Suprapubic skin (tissue), 4 donors: ENCODE measurements around the gene TENT4A. TPM values are rescaled to one million over a fixed set of nuclear protein-coding genes. Genes with fewer than 3 reads are reported as not detected.

Experiments
- DNase-seq, 2 donors: peaks; one replicate each; pipeline ENCODE4 v3.0.0-alpha.2; 2019; ENCODE audit warnings: low spot score in 2 of 2
- H3K27ac ChIP-seq: fragments of 200-600 bp; sonication (generic); one replicate; pipeline ENCODE4 v1.5.1; 2019
- H3K27me3 ChIP-seq: fragments of 200-600 bp; sonication (generic); one replicate; pipeline ENCODE4 v1.5.1; 2019
- H3K36me3 ChIP-seq: fragments of 200-600 bp; sonication (generic); one replicate; pipeline ENCODE4 v1.5.1; 2019
- H3K4me1 ChIP-seq: fragments of 200-600 bp; sonication (generic); one replicate; pipeline ENCODE4 v1.5.1; 2019
- H3K4me3 ChIP-seq: fragments of 200-600 bp; sonication (generic); one replicate; pipeline ENCODE4 v1.5.1; 2019; ENCODE audit warnings: mild to moderate bottlenecking
- H3K9me3 ChIP-seq: fragments of 200-600 bp; sonication (generic); one replicate; pipeline ENCODE4 v1.5.1; 2019
- EP300 ChIP-seq: sonication (generic); formaldehyde crosslinking; IDR thresholded peaks from one replicate; pipeline ENCODE4 v1.6.1; 2017; ENCODE audit warnings: antibody characterized with exemption
- POLR2A ChIP-seq, 2 donors: fragments of 450-650 bp; IDR thresholded peaks; one replicate each; pipeline ENCODE4 v1.6.1; 2017; ENCODE audit warnings: antibody characterized with exemption in 2 of 2, mild to moderate bottlenecking in 2 of 2, moderate library complexity in 2 of 2
- POLR2AphosphoS5 ChIP-seq, 3 donors: sonication (generic); formaldehyde crosslinking; IDR thresholded peaks; one replicate each; pipeline ENCODE4 v1.6.1; 2017; ENCODE audit warnings: antibody characterized with exemption in 3 of 3
- WGBS: methylation state at CpG from one replicate; pipeline ENCODE4 v1.1.5; 2018; 5-methylcytosine and 5-hydroxymethylcytosine counted together
- total RNA-seq, 4 donors: library from RNA; depleted of rRNA; stranded (reverse); fragments of >200 nt; gene quantifications; one replicate each; pipeline ENCODE4 v1.1.0, GENCODE V29; 2016
- TF ChIP-seq, protein P1 (sequence below), 2 donors: fragments of 200-600 bp in 1 of 2; fragments of 450-650 bp in 1 of 2; sonication (generic) in 1 of 2; IDR thresholded peaks; one replicate each; pipeline ENCODE4 v1.5.1; 2016 to 2019; ENCODE audit warnings: antibody characterized with exemption in 2 of 2, mild to moderate bottlenecking in 1 of 2, moderate library complexity in 1 of 2

TENT4A gene
- total RNA-seq, 4 donors from 2014 or later, result 36.4 to 67.3 (median 42.4) TPM

DNA sequence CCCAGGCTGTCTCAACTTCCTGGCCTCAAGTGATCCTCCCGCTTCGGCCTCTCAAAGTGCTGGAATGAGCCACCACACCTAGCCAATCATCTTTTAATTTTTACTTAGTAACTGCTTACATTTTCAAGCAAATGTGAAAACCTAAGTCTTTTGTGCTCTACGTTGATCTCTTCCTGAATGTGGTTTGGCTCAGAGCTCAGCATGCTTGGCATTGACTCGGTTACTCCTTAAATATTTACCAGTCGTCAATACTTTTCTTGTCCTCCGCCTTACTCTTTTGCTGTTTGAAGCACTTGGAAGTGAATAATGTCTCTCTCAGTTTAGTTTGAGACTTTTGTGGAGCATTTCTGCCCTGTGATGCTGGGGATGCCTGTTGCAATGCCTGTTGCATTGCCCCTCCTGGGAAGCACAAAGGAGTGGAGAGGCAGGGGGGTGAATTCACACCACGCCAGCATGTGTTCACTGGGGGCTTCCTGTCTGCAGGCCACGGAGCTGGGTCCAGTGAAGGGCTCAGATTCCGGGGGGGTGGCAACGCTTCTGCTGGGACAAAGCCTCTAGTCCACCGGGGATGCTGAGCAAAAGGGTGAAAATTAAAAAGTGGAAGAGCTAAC is 13.1 kb upstream of the TENT4A start:
- Histone ChIP-seq H3K4me3 (no peak overlapping the region), H3K27ac (no peak overlapping the region), H3K27me3 (no peaks in the 10 kb centered on the region), H3K36me3 (no peaks in the 10 kb centered on the region), H3K9me3 (no peaks in the 10 kb centered on the region), H3K4me1 (peaks cover 19% of the 10 kb centered on the region)
- 36% methylated on average over 11 of the region's 11 CpGs for WGBS
- TF ChIP-seq, protein P1, sequence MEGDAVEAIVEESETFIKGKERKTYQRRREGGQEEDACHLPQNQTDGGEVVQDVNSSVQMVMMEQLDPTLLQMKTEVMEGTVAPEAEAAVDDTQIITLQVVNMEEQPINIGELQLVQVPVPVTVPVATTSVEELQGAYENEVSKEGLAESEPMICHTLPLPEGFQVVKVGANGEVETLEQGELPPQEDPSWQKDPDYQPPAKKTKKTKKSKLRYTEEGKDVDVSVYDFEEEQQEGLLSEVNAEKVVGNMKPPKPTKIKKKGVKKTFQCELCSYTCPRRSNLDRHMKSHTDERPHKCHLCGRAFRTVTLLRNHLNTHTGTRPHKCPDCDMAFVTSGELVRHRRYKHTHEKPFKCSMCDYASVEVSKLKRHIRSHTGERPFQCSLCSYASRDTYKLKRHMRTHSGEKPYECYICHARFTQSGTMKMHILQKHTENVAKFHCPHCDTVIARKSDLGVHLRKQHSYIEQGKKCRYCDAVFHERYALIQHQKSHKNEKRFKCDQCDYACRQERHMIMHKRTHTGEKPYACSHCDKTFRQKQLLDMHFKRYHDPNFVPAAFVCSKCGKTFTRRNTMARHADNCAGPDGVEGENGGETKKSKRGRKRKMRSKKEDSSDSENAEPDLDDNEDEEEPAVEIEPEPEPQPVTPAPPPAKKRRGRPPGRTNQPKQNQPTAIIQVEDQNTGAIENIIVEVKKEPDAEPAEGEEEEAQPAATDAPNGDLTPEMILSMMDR (IDR thresholded peaks at IDR 0.05), result no peak
- TF ChIP-seq EP300 (no peak), POLR2AphosphoS5 (IDR thresholded peaks at IDR 0.05) (no peak), POLR2A (IDR thresholded peaks at IDR 0.05) (no peak)
- DNase-seq, result no peak

DNA sequence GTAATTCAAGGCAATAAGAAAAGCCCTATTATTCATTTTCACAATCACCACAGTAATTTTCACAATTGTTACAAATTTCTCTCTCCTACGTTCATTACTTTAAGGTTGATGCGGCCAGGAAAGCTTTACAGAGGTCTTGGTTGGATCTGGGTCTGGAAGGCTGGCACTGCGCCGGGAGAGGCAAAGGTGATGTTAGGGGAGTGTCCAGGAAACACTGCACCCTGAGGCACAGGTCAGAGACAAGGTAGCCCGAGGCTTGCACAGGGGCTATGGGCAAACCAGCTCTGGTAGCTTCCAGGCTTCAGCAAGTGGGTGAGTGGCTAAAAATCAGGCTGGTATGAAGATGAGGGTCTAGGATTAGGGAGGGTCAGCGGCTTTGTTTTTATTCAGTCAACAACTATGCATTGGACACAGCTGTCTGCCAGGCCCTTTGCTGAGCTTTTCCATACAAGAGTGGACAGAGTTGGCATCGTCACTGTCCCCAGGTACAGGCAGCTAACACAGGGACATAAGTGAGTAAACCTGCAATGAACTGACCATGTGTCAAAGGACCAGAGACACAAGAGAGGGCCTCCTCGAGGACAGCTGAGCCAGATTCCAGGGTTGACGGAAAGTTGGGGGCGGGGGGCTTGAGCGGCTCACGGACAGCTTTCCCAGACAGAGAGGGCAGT is 12.4 kb upstream of the TENT4A start:
- no peak overlapping the region for H3K27ac ChIP-seq
- H3K4me1 ChIP-seq, result peaks cover 20% of the 10 kb centered on the region
- 76% methylated on average over 12 of the region's 12 CpGs for WGBS
- no peaks in the 10 kb centered on the region for H3K27me3 ChIP-seq
- no peak for TF ChIP-seq POLR2AphosphoS5 (IDR thresholded peaks at IDR 0.05)
- TF ChIP-seq POLR2A (IDR thresholded peaks at IDR 0.05), result no peak
- no peak for TF ChIP-seq EP300
- TF ChIP-seq, protein P1 (IDR thresholded peaks at IDR 0.05), result no peak
- H3K9me3 ChIP-seq, result no peaks in the 10 kb centered on the region
- no peak overlapping the region for H3K4me3 ChIP-seq
- DNase-seq, result no peak
- H3K36me3 ChIP-seq, result no peaks in the 10 kb centered on the region

DNA sequence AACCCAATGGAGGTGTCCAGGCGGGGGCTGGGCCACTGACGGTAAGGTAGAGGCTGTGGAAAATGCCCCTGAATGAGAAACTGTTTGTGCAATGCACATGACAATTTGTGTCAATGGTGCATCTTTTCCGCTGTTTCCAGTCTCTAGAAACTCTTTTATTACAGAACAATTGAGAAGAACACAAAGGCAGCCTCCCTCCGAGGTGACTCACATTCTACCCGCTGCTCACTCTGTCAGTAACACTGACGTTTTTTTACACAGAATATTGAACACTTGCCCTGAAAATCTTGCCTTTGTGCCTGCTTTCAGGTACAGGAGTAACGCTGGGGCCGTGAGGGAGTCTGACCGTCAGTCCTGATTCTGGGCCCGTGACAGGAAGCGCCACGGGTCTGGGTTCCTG is 11.7 kb upstream of the TENT4A start:
- 88% methylated on average over 12 of the region's 12 CpGs for whole genome bisulfite sequencing
- no peak for DNase-seq
- no peaks in the 10 kb centered on the region for H3K27me3 ChIP-seq

DNA sequence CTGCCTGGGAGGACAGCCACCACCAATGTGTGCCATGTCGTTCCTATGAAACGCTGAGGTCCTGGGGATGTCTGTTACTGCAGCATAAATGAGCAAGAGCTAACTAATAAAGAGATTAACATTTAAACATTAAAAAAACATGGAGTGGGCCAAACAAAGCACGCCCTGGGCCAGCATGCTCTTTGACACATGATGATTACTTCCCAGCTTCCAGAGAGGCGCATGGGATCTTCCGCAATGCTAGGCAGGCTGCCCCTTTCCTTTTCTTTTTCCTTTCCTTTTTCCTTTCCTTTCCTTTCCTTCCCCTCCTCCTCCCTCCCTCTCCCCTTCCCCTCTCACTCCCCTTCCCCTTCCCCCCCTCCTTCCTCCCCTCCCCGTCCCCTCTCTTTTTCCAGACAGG is 10.6 kb upstream of the TENT4A start:
- Histone ChIP-seq H3K4me3 (no peak overlapping the region), H3K27ac (no peak overlapping the region), H3K36me3 (no peaks in the 10 kb centered on the region), H3K9me3 (no peaks in the 10 kb centered on the region), H3K27me3 (no peaks in the 10 kb centered on the region), H3K4me1 (peaks cover 25% of the 10 kb centered on the region)
- DNase-seq, result no peak
- 99% methylated on average over 6 of the region's 6 CpGs for WGBS
- TF ChIP-seq POLR2A (IDR thresholded peaks at IDR 0.05), result no peak
- TF ChIP-seq EP300, result no peak
- TF ChIP-seq, protein P1 (IDR thresholded peaks at IDR 0.05), result no peak
- no peak for TF ChIP-seq POLR2AphosphoS5 (IDR thresholded peaks at IDR 0.05)

More for the DNA sequence above, 11.7 kb upstream of the TENT4A start:
- TF ChIP-seq EP300 (no peak), POLR2A (IDR thresholded peaks at IDR 0.05) (no peak), POLR2AphosphoS5 (IDR thresholded peaks at IDR 0.05) (no peak)
- TF ChIP-seq, protein P1 (IDR thresholded peaks at IDR 0.05), result no peak
- Histone ChIP-seq H3K36me3 (no peaks in the 10 kb centered on the region), H3K27ac (no peak overlapping the region), H3K4me3 (no peak overlapping the region), H3K4me1 (peaks cover 25% of the 10 kb centered on the region), H3K9me3 (no peaks in the 10 kb centered on the region)

DNA sequence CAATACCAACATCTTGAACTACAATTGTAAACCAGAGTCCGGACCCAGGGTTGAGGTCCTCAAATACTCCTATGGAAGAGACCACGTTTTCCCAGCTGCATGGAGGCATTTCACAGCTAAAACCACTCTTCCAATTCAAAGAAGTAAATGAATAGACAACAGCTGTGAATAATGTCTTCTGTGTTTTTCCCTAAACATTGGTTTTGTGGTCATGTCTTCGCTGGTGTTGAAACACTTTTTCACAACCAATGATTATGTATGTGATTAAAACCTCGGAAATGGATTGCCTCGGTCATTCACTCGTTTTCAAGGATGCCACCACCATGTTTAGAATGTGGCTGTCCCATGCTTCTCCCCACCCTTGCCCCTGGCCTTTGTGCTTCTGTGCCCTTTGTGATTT is 9.4 kb upstream of the TENT4A start:
- no peak for DNase-seq
- Histone ChIP-seq H3K27ac (peak overlapping the region; percentile 75), H3K9me3 (no peaks in the 10 kb centered on the region), H3K27me3 (no peaks in the 10 kb centered on the region), H3K36me3 (no peaks in the 10 kb centered on the region), H3K4me3 (no peak overlapping the region), H3K4me1 (peaks cover 25% of the 10 kb centered on the region)
- WGBS, result 54% methylated on average over 6 of the region's 6 CpGs
- TF ChIP-seq, protein P1 (IDR thresholded peaks at IDR 0.05), result no peak
- TF ChIP-seq POLR2AphosphoS5 (IDR thresholded peaks at IDR 0.05) (no peak), EP300 (no peak), POLR2A (IDR thresholded peaks at IDR 0.05) (no peak)
